NCI-H2196 treated with DMSO at 0.1 percent for 48 hours (cell line): Measurements from ENCODE around the gene TCOF1.

Experiments used
- DNase-seq: peaks from one replicate; lab custom pipeline; 2025; ENCODE audit not compliant: unreplicated experiment; lab: John Stamatoyannopoulos, UW

Gene TCOF1

GRCh38 chr5:150357326-150358260, at the start of gene TCOF1:
TCOF1 (plus strand) TSS chr5:150357697; CDS start chr5:150357747, 50 bp downstream.
- peak; percentile 92 for DNase-seq

GRCh38 chr5:150309101-150309885, 48.2 kb upstream of the TCOF1 start:
- no peak for DNase-seq

GRCh38 chr5:150309886-150310239, 47.6 kb upstream of the TCOF1 start:
- no peak for DNase-seq

GRCh38 chr5:150310246-150310645, 47.3 kb upstream of the TCOF1 start:
- DNase-seq, result no peak

- no peak for DNase-seq
Measured at GRCh38 chr5:150311015-150311692, 46.3 kb upstream of the TCOF1 start.

- DNase-seq, result no peak
Measured at GRCh38 chr5:150312518-150312917, 45.0 kb upstream of the TCOF1 start.

- no peak for DNase-seq
Measured at GRCh38 chr5:150313501-150313900, 44.0 kb upstream of the TCOF1 start.

- no peak for DNase-seq
Measured at GRCh38 chr5:150313921-150314716, 43.4 kb upstream of the TCOF1 start.

- DNase-seq, result no peak
Measured at GRCh38 chr5:150315245-150315644, 42.3 kb upstream of the TCOF1 start.

- no peak for DNase-seq
Measured at GRCh38 chr5:150316320-150316719, 41.2 kb upstream of the TCOF1 start.

GRCh38 chr5:150317048-150318003, 40.2 kb upstream of the TCOF1 start:
- no peak for DNase-seq

GRCh38 chr5:150318613-150319483, 38.6 kb upstream of the TCOF1 start:
- no peak for DNase-seq

- DNase-seq, result no peak
Measured at GRCh38 chr5:150319484-150319790, 38.1 kb upstream of the TCOF1 start.

- peak; percentile 62 for DNase-seq
Measured at GRCh38 chr5:150320044-150320613, 37.4 kb upstream of the TCOF1 start.

GRCh38 chr5:150321211-150321610, 36.3 kb upstream of the TCOF1 start:
- no peak for DNase-seq

GRCh38 chr5:150321784-150322183, 35.7 kb upstream of the TCOF1 start:
- no peak for DNase-seq

GRCh38 chr5:150322202-150322601, 35.3 kb upstream of the TCOF1 start:
- DNase-seq, result no peak

GRCh38 chr5:150323092-150323491, 34.4 kb upstream of the TCOF1 start:
- no peak for DNase-seq
